Endothelial cell of umbilical vein (primary cell): Measurements from ENCODE around the gene TSN. TPM values are rescaled to one million over a fixed set of nuclear protein-coding genes. Genes with fewer than 3 reads are reported as not detected.

Source experiments
- BruUV-seq: library from RNA; stranded (reverse); fragments of 400-500 nt; replicated peaks from 2 replicates; lab custom pipeline; 2021; lab: Mats Ljungman, UMichigan
- CTCF ChIA-PET: fragments of 300-600, 350-600 bp; sonication (Branson Sonifier 250); formaldehyde crosslinking; loops from one replicate; lab custom pipeline; 2021; ENCODE audit warnings: antibody characterized with exemption, inconsistent platforms; lab: Charles Lee
- POLR2A ChIA-PET: fragments of 300-600, 350-600 bp; sonication (Branson Sonifier 250); formaldehyde crosslinking; loops from one replicate; lab custom pipeline; 2021; ENCODE audit warnings: antibody characterized with exemption, inconsistent platforms; lab: Charles Lee
- DNase-seq: peaks from one replicate; pipeline ENCODE4 v3.0.0-alpha.2; 2011; ENCODE audit warnings: low read depth, low spot score
- FAIRE-seq: peaks from 2 replicates; lab custom pipeline; 2011; peaks lifted over from hg19 to GRCh38; lab: Jason Lieb, UNC
- H2AFZ ChIP-seq: 2 replicates; pipeline ENCODE4 v1.6.0; 2012; ENCODE audit warnings: low read depth, low read length, control low read depth, inconsistent platforms
- H3K27ac ChIP-seq: 2 replicates; pipeline ENCODE4 v1.5.1; 2011; ENCODE audit warnings: low read depth, mild to moderate bottlenecking, control low read depth, low read length, moderate library complexity; ENCODE audit not compliant: insufficient read depth
- H3K27me3 ChIP-seq, 2 experiments: 2 replicates each; pipeline versions ENCODE4 v1.6.0 to v1.6.1; 2011; ENCODE audit warnings: low read length in 2 of 2, mixed read lengths in 1 of 2; ENCODE audit not compliant: control insufficient read depth in 2 of 2, insufficient read depth in 2 of 2
- H3K36me3 ChIP-seq, 2 experiments: 2 replicates in 1 of 2; 3 replicates in 1 of 2; pipeline ENCODE4 v1.5.1; 2011; ENCODE audit warnings: low read length in 2 of 2, mild to moderate bottlenecking in 1 of 2, moderate library complexity in 1 of 2; ENCODE audit not compliant: control insufficient read depth in 2 of 2, insufficient read depth in 2 of 2; ENCODE audit errors: extremely low read depth in 1 of 2
- H3K4me1 ChIP-seq: 3 replicates; pipeline ENCODE4 v1.5.1; 2011; ENCODE audit warnings: mild to moderate bottlenecking, low read length; ENCODE audit not compliant: control insufficient read depth, insufficient read depth; ENCODE audit errors: extremely low read depth
- H3K4me2 ChIP-seq: 2 replicates; pipeline ENCODE4 v1.6.1; 2011; ENCODE audit warnings: low read length, control low read depth, mixed read lengths; ENCODE audit not compliant: insufficient read depth
- H3K4me3 ChIP-seq, 3 experiments: fragments of 200-600 bp in 1 of 3; sonication (generic), shearing (Covaris generic) in 1 of 3; replicated peaks in 1 of 3; 2 replicates each; pipeline ENCODE4 v1.5.1; 2011 to 2016; ENCODE audit warnings: control low read depth in 3 of 3, low read length in 3 of 3, mild to moderate bottlenecking in 2 of 3, inconsistent platforms in 1 of 3, low read depth in 1 of 3, moderate library complexity in 1 of 3; ENCODE audit not compliant: insufficient read depth in 1 of 3
- H3K79me2 ChIP-seq: 2 replicates; pipeline ENCODE4 v1.6.0; 2012; ENCODE audit warnings: low read length, inconsistent platforms; ENCODE audit not compliant: control insufficient read depth, insufficient read depth
- H3K9ac ChIP-seq: replicated peaks from 2 replicates; pipeline ENCODE3; 2011; ENCODE audit warnings: low read length, control low read depth; ENCODE audit not compliant: insufficient read depth; ENCODE audit errors: extremely low read depth
- H3K9me1 ChIP-seq: replicated peaks from 3 replicates; pipeline ENCODE4 v1.6.0; 2011; ENCODE audit warnings: mild to moderate bottlenecking, low read length; ENCODE audit not compliant: control insufficient read depth, insufficient read depth; ENCODE audit errors: extremely low read depth
- H3K9me3 ChIP-seq: replicated peaks from 2 replicates; pipeline ENCODE4 v1.5.1; 2012; ENCODE audit warnings: low read length, inconsistent platforms; ENCODE audit not compliant: control insufficient read depth, insufficient read depth
- H4K20me1 ChIP-seq: replicated peaks from 2 replicates; pipeline ENCODE3; 2011; ENCODE audit warnings: mild to moderate bottlenecking, low read length; ENCODE audit not compliant: control insufficient read depth, insufficient read depth; ENCODE audit errors: extremely low read depth
- FOS ChIP-seq: IDR thresholded peaks from 2 replicates; pipeline ENCODE4 v1.6.1; 2011; ENCODE audit warnings: mild to moderate bottlenecking, low read length, moderate library complexity, borderline replicate concordance; ENCODE audit not compliant: insufficient read depth
- GATA2 ChIP-seq: IDR thresholded peaks from 2 replicates; pipeline ENCODE4 v1.7.0; 2011; ENCODE audit warnings: low read depth, mild to moderate bottlenecking, moderate library complexity, mixed read lengths, low read length; ENCODE audit not compliant: insufficient read length, insufficient read depth
- JUN ChIP-seq: IDR thresholded peaks from 2 replicates; pipeline ENCODE4 v1.6.1; 2011; ENCODE audit warnings: borderline replicate concordance, low read depth; ENCODE audit not compliant: insufficient read length, insufficient read depth
- POLR2A ChIP-seq: IDR thresholded peaks from 2 replicates; pipeline ENCODE4 v1.6.1; 2012; ENCODE audit warnings: low read depth, mild to moderate bottlenecking, control low read depth, low read length
- POLR2AphosphoS5 ChIP-seq: IDR thresholded peaks from 2 replicates; pipeline ENCODE4 v1.6.1; 2012; ENCODE audit warnings: low read depth, mild to moderate bottlenecking, control low read depth, low read length, moderate library complexity; ENCODE audit not compliant: insufficient read depth
- dilution Hi-C: fragments of 300-500 bp; cut with MboI; formaldehyde crosslinking; loops from one replicate; pipeline ENCODE4 v1.15.0; 2019; ENCODE audit warnings: low sequenced_read_pairs; ENCODE audit not compliant: extremely low pct_ligation_motif_present
- intact Hi-C: fragments of 100-400 bp; cut with micrococcal nuclease; formaldehyde crosslinking; loops from one replicate; pipeline ENCODE4 v1.10.0; 2022
- polyA plus RNA-seq, 4 experiments: library from polyadenylated mRNA; depleted of rRNA in 3 of 4; stranded (reverse) in 3 of 4; unstranded in 1 of 4; fragments of >200 nt; gene quantifications; 2 replicates each; pipeline versions ENCODE4 v1.2.1 to v1.2.3, GENCODE V29; 2011 to 2012; ENCODE audit warnings: missing spikeins in 1 of 4
- total RNA-seq: library from RNA; stranded (reverse); gene quantifications from 2 replicates; pipeline ENCODE4 v1.2.3, GENCODE V29; 2021
- TF ChIP-seq, protein P1 (sequence below), 2 donors: IDR thresholded peaks; 1 replicate in 1 of 2; 2 replicates in 1 of 2; pipeline ENCODE4 v1.5.1; 2011; ENCODE audit warnings: low read length in 2 of 2, mild to moderate bottlenecking in 2 of 2, moderate library complexity in 2 of 2, control low read depth in 1 of 2, inconsistent platforms in 1 of 2, low read depth in 1 of 2; ENCODE audit not compliant: insufficient read depth in 1 of 2; ENCODE audit errors: extremely low read depth in 1 of 2
- TF ChIP-seq, protein P2 (sequence below): IDR thresholded peaks from 2 replicates; pipeline ENCODE4 v1.6.1; 2011; ENCODE audit not compliant: insufficient read depth, insufficient read length

The TSN gene
- total and polyA plus RNA-seq, 2 donors (not counting 3 experiments of a cell fraction or from before 2014, with no cell fraction given) = 33.2 to 76.1 TPM

DNA sequence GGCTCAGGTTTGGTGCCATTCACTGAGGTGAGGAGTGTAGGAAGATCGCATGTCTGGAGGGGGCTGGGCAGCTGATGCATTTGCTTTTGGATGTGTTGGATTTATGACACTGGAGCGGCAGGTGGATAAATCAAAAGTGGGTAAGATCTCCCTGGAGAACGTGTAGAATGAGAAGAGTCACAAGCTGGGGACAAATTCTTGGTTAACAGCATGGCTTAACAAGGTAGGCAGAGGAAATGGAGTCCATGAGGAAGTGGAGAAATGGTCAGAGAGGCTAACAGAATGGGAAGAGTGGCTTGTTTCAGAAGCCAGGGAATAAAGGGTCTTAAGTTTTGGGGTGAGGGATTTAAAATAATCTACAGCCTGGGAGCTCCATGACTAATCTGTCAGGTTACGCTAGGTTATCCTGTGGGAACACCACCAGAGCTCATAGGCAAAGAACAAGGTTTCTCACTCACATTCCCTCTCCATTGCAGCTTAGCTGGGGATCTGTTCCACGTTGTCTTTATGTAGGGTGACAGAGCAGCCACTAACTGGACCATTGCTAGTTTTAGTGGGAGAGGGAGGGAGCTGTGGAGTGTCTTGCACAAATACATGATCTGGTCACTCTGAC, 12.8 kb downstream of the TSN start:
- H3K9me1 ChIP-seq = no peaks in the 10 kb centered on the region
- no peaks in the 10 kb centered on the region for H3K27me3 ChIP-seq
- no peak for FAIRE-seq
- peaks cover 2% of the 10 kb centered on the region for H3K4me1 ChIP-seq
- H3K27ac ChIP-seq = no peak overlapping the region
- TF ChIP-seq, protein P1, sequence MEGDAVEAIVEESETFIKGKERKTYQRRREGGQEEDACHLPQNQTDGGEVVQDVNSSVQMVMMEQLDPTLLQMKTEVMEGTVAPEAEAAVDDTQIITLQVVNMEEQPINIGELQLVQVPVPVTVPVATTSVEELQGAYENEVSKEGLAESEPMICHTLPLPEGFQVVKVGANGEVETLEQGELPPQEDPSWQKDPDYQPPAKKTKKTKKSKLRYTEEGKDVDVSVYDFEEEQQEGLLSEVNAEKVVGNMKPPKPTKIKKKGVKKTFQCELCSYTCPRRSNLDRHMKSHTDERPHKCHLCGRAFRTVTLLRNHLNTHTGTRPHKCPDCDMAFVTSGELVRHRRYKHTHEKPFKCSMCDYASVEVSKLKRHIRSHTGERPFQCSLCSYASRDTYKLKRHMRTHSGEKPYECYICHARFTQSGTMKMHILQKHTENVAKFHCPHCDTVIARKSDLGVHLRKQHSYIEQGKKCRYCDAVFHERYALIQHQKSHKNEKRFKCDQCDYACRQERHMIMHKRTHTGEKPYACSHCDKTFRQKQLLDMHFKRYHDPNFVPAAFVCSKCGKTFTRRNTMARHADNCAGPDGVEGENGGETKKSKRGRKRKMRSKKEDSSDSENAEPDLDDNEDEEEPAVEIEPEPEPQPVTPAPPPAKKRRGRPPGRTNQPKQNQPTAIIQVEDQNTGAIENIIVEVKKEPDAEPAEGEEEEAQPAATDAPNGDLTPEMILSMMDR (IDR thresholded peaks at IDR 0.05; ENCODE audit: extremely low read depth in 1 of 2, insufficient read depth in 1 of 2, low read depth in 1 of 2, low read length in 2 of 2) = no peak
- no peak for TF ChIP-seq FOS
- TF ChIP-seq, protein P2, sequence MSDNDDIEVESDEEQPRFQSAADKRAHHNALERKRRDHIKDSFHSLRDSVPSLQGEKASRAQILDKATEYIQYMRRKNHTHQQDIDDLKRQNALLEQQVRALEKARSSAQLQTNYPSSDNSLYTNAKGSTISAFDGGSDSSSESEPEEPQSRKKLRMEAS = no peak
- no peak for TF ChIP-seq POLR2AphosphoS5
- no peak for TF ChIP-seq POLR2A
- TF ChIP-seq JUN = no peak
- TF ChIP-seq GATA2 = no peak
- POLR2A ChIA-PET = no interaction called here
- CTCF ChIA-PET = no interaction called here
- BruUV-seq = no TSS peak
- no peaks in the 10 kb centered on the region for H3K9me3 ChIP-seq
- no peaks in the 10 kb centered on the region for H4K20me1 ChIP-seq
- no peak overlapping the region for H3K4me3 ChIP-seq
- dilution Hi-C loops (no loop called here), intact Hi-C loops (no loop called here)
- peaks cover 20 to 22% of the 10 kb centered on the region in 2 experiments for H3K36me3 ChIP-seq
- no peaks in the 10 kb centered on the region for H3K79me2 ChIP-seq
- H3K9ac ChIP-seq = no peak overlapping the region
- no peak for DNase-seq
- H2AFZ ChIP-seq = no peak overlapping the region
- no peak overlapping the region for H3K4me2 ChIP-seq
